Retinal pigment epithelial cell (primary cell): ENCODE measurements around the gene NR1D2.
"Not testable (repeated sequence)": the region's sequence is repeated elsewhere in the genome, so short reads cannot be mapped to it uniquely, and the experiment has no call there.

Experiments
- DNase-seq: peaks from one replicate; pipeline ENCODE4 v3.0.0-alpha.2; 2010; ENCODE audit warnings: low read depth
- H3K4me3 ChIP-seq: 2 replicates; pipeline ENCODE4 v1.5.1; 2011; ENCODE audit warnings: mild to moderate bottlenecking, low read length, control low read depth, moderate library complexity
- CTCF ChIP-seq: conservative IDR thresholded peaks from 2 replicates; pipeline ENCODE4 v1.5.1; 2011; ENCODE audit warnings: low read depth, low read length, control low read depth, inconsistent platforms

Gene NR1D2

GRCh38 chr3:23913873-23914743 lies 31.0 kb upstream of the NR1D2 start:
- DNase-seq: no peak
- no peak for TF ChIP-seq CTCF
- no peak overlapping the region for H3K4me3 ChIP-seq

GRCh38 chr3:23915537-23916108 lies 29.5 kb upstream of the NR1D2 start:
- no peak for DNase-seq
- peak overlapping the region; percentile 72 for H3K4me3 ChIP-seq
- TF ChIP-seq CTCF: no peak

- no peak for TF ChIP-seq CTCF
- no peak for DNase-seq
- peak overlapping the region; percentile 72 for H3K4me3 ChIP-seq
Measured at GRCh38 chr3:23916152-23916885, 28.8 kb upstream of the NR1D2 start.

- peak within 1 kb of the TSS; percentile 72 for H3K4me3 ChIP-seq
- peak; percentile 39 for TF ChIP-seq CTCF
- peak; percentile 86 for DNase-seq
Measured at GRCh38 chr3:23916886-23917678, 28.0 kb upstream of the NR1D2 start, which contains the start of the genes NKIRAS1 and RPL15. TSS of gene NKIRAS1 (minus strand) at chr3:23916990. CDS start at chr3:23910904, 6,086 bp downstream. TSS of gene RPL15 (plus strand) at chr3:23917132. CDS start at chr3:23917860, 728 bp downstream.

DNA sequence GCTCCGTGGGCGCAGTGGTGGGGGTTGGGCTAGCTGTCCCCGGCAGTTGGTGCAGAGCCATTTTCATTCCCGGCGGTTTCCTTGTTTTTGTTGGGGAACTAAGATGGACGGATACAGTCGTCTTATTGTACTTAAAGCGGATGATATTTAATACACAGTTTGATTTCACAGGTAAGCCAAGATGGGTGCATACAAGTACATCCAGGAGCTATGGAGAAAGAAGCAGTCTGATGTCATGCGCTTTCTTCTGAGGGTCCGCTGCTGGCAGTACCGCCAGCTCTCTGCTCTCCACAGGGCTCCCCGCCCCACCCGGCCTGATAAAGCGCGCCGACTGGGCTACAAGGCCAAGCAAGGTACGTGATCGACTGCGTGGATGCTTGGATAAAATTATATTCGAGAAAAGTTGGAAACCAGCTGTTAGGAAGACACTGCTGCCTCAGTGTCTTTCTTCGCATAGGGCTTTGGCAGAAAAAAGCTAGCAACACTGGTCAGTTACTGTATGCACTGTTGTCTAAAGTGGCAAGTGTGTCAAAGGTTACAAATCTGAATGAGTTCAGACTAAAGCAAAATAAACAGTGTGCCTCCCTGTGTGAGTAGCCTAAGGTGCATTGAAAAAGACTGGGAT lies 27.3 kb upstream of the NR1D2 start:
- DNase-seq: not testable (repeated sequence)
- peak overlapping the region; percentile 72 for H3K4me3 ChIP-seq

DNA sequence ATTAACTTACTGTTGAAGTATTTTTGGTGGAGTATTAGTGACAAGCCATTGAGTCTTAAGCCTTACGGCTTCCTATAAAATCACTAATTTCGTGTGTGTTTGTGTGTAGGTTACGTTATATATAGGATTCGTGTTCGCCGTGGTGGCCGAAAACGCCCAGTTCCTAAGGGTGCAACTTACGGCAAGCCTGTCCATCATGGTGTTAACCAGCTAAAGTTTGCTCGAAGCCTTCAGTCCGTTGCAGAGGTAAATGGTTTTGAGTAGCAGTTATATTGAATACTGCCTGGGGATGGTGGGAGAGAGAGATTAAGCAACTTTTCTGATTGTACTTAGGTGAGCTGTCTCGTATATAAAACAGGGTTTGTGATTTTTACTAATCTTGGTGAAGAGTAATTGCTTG lies 26.8 kb upstream of the NR1D2 start:
- not testable (repeated sequence) for DNase-seq
- peak overlapping the region; percentile 72 for H3K4me3 ChIP-seq

DNA sequence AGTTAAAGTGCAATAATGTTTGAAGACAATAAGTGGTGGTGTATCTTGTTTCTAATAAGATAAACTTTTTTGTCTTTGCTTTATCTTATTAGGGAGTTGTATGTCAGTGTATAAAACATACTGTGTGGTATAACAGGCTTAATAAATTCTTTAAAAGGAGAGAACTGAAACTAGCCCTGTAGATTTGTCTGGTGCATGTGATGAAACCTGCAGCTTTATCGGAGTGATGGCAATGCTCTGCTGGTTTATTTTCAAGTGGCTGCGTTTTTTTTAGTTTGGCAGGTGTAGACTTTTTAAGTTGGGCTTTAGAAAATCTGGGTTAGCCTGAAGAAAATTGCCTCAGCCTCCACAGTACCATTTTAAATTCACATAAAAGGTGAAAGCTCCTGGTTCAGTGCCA lies 25.5 kb upstream of the NR1D2 start:
- DNase-seq: no peak
- no peak for TF ChIP-seq CTCF
- peak overlapping the region; percentile 9 for H3K4me3 ChIP-seq
